ENCODE data around the gene ASTN2. TPM values are rescaled to one million over a fixed set of nuclear protein-coding genes. Genes with fewer than 3 reads are reported as not detected.

ASTN2 gene
- total and polyA plus RNA-seq, 12 donors = 1.9 to 11.1 (median 4.0) TPM

GRCh38 chr9:116941266-116941665 lies 473.6 kb downstream of the ASTN2 start:
- Histone ChIP-seq H3K27ac (no peak overlapping the region), H3K36me3 (no peaks in the 10 kb centered on the region), H3K4me3 (no peak overlapping the region), H3K9me3 (no peaks in the 10 kb centered on the region), H3K4me1 (no peaks in the 10 kb centered on the region), H3K27me3 (peaks cover 0 to 8% (median 0%) of the 10 kb centered on the region in 7 donors)
- ATAC-seq (no peak), DNase-seq (no peak)
- intact Hi-C loops (cut with DNase I) = no loop called here
- no peak for TF ChIP-seq CTCF (IDR thresholded peaks at IDR 0.05)

- Histone ChIP-seq H3K9me3 (no peaks in the 10 kb centered on the region), H3K27ac (no peak overlapping the region), H3K4me3 (no peak overlapping the region), H3K4me1 (no peaks in the 10 kb centered on the region), H3K36me3 (no peaks in the 10 kb centered on the region), H3K27me3 (peaks cover 0 to 8% (median 0%) of the 10 kb centered on the region in 7 donors)
- no peak for DNase-seq
- WGBS, 2 donors = 88 to 92% methylated on average over 4 of the region's 4 CpGs
- no peak for ATAC-seq
- intact Hi-C loops (cut with DNase I) = no loop called here
- TF ChIP-seq CTCF (IDR thresholded peaks at IDR 0.05) = no peak
Observed at GRCh38 chr9:116940614-116941215, 474.1 kb downstream of the ASTN2 start.

- TF ChIP-seq CTCF (IDR thresholded peaks at IDR 0.05) = no peak
- intact Hi-C loops (cut with DNase I) = no loop called here
- WGBS, 2 donors = 75 to 77% methylated on average over 3 of the region's 3 CpGs
- DNase-seq (no peak), ATAC-seq (no peak)
- H3K27me3 ChIP-seq = peaks cover 0 to 8% (median 0%) of the 10 kb centered on the region in 7 donors
- no peaks in the 10 kb centered on the region for H3K9me3 ChIP-seq
- no peaks in the 10 kb centered on the region for H3K36me3 ChIP-seq
- H3K4me3 ChIP-seq = no peak overlapping the region
- no peaks in the 10 kb centered on the region for H3K4me1 ChIP-seq
- H3K27ac ChIP-seq = no peak overlapping the region
Observed at GRCh38 chr9:116939614-116940013, 475.2 kb downstream of the ASTN2 start.

GRCh38 chr9:116939161-116939560 lies 475.7 kb downstream of the ASTN2 start:
- no peaks in the 10 kb centered on the region for H3K9me3 ChIP-seq
- H3K4me1 ChIP-seq = no peaks in the 10 kb centered on the region
- H3K27me3 ChIP-seq = peaks cover 0 to 7% (median 0%) of the 10 kb centered on the region in 7 donors
- H3K4me3 ChIP-seq = no peak overlapping the region
- ATAC-seq (no peak), DNase-seq (no peak)
- WGBS, 2 donors = 73 to 76% methylated on average over 1 of the region's 1 CpG
- H3K36me3 ChIP-seq = no peaks in the 10 kb centered on the region
- no peak for TF ChIP-seq CTCF (IDR thresholded peaks at IDR 0.05)
- H3K27ac ChIP-seq = no peak overlapping the region
- intact Hi-C loops (cut with DNase I) = no loop called here
